K562 (cell line): ENCODE data around the gene ILKAP. TPM values are rescaled to one million over a fixed set of nuclear protein-coding genes. Genes with fewer than 3 reads are reported as not detected.

Experiments used
- ATAC-seq: fragments of 200-7000 bp; cut with Tn5 transposase; 3 replicates; pipeline ENCODE4 v1.9.1; 2020; ENCODE audit warnings: moderate library complexity
- BruUV-seq: library from RNA; stranded (reverse); fragments of 400-500 nt; replicated peaks from 2 replicates; lab custom pipeline; 2021; lab: Mats Ljungman, UMichigan
- CTCF ChIA-PET: fragments of 300-600 bp; formaldehyde crosslinking; extraction: SDS; loops from one replicate; lab custom pipeline; 2021; ENCODE audit warnings: low intra/inter-chr PET ratio; lab: Yijun Ruan, JAX
- POLR2A ChIA-PET: fragments of 300-600, 350-650 bp; sonication (Branson Sonifier 250); formaldehyde crosslinking; extraction: SDS; loops from one replicate; lab custom pipeline; 2021; ENCODE audit warnings: antibody characterized with exemption, inconsistent platforms; lab: Yijun Ruan, JAX
- DNase-seq, 4 experiments: peaks; one replicate each; pipeline versions ENCODE4 v3.0.0 to v3.0.0-alpha.2; 2011 to 2018; ENCODE audit warnings: low spot score in 3 of 4, mixed read lengths in 3 of 4; ENCODE audit errors: extremely low read depth in 1 of 4
- FAIRE-seq: peaks from 2 replicates; lab custom pipeline; 2011; peaks lifted over from hg19 to GRCh38; lab: Jason Lieb, UNC
- H2AFZ ChIP-seq: 2 replicates; pipeline ENCODE4 v1.6.0; 2011; ENCODE audit warnings: low read depth, low read length, control low read depth, inconsistent platforms
- H3K27ac ChIP-seq: fragments of 200-600 bp; 3 replicates; pipeline ENCODE4 v1.8.0; 2011; ENCODE audit warnings: low read depth, mild to moderate bottlenecking, control low read depth, inconsistent platforms, low read length, moderate library complexity, mixed read lengths; ENCODE audit errors: extremely low read depth
- H3K27me3 ChIP-seq, 2 experiments: fragments of 300-600 bp in 1 of 2; 2 replicates in 1 of 2; 3 replicates in 1 of 2; pipeline versions ENCODE4 v1.6.0 to v1.8.0; 2011; ENCODE audit warnings: inconsistent platforms in 2 of 2, low read length in 2 of 2, mild to moderate bottlenecking in 1 of 2, mixed read lengths in 1 of 2, moderate library complexity in 1 of 2; ENCODE audit not compliant: control insufficient read depth in 2 of 2, insufficient read depth in 2 of 2
- H3K36me3 ChIP-seq: fragments of 300-600 bp; 3 replicates; pipeline ENCODE4 v1.8.0; 2011; ENCODE audit warnings: mild to moderate bottlenecking, low read length, inconsistent platforms; ENCODE audit not compliant: control insufficient read depth, insufficient read depth
- H3K4me1 ChIP-seq, 2 experiments: fragments of 200-600 bp in 1 of 2; replicated peaks in 1 of 2; 2 replicates in 1 of 2; 3 replicates in 1 of 2; pipeline versions ENCODE4 v1.5.1 to v1.8.0; 2011; ENCODE audit warnings: inconsistent platforms in 2 of 2, low read length in 2 of 2, mild to moderate bottlenecking in 1 of 2, mixed read lengths in 1 of 2, moderate library complexity in 1 of 2; ENCODE audit not compliant: control insufficient read depth in 2 of 2, insufficient read depth in 2 of 2
- H3K4me2 ChIP-seq: 2 replicates; pipeline ENCODE4 v1.6.1; 2011; ENCODE audit warnings: low read length, control low read depth, inconsistent platforms, mixed read lengths; ENCODE audit not compliant: insufficient read depth
- H3K4me3 ChIP-seq: fragments of 200-600 bp; sonication (generic), shearing (Covaris generic); 2 replicates; pipeline ENCODE4 v1.5.1; 2016; ENCODE audit warnings: control low read depth, inconsistent platforms
- H3K79me2 ChIP-seq: fragments of 200-600 bp; 3 replicates; pipeline ENCODE4 v1.8.0; 2011; ENCODE audit warnings: low read length, inconsistent platforms; ENCODE audit not compliant: control insufficient read depth, insufficient read depth
- H3K9ac ChIP-seq, 2 experiments: 2 replicates each; pipeline versions ENCODE4 v1.6.0 to v1.6.1; 2011; ENCODE audit warnings: low read depth in 2 of 2, low read length in 2 of 2, control low read depth in 1 of 2, inconsistent platforms in 1 of 2, mild to moderate bottlenecking in 1 of 2, mixed read lengths in 1 of 2; ENCODE audit not compliant: insufficient read depth in 1 of 2
- H3K9me1 ChIP-seq: one replicate; pipeline ENCODE4 v1.6.0; 2011; ENCODE audit warnings: inconsistent platforms, mild to moderate bottlenecking, low read length, moderate library complexity; ENCODE audit not compliant: control insufficient read depth, insufficient read depth
- H3K9me3 ChIP-seq: replicated peaks from 2 replicates; pipeline ENCODE4 v1.5.1; 2011; ENCODE audit warnings: low read depth, low read length, inconsistent platforms; ENCODE audit not compliant: control insufficient read depth, insufficient read depth
- H4K20me1 ChIP-seq: replicated peaks from 2 replicates; pipeline ENCODE4 v1.6.1; 2011; ENCODE audit warnings: low read length, inconsistent platforms, mixed read lengths; ENCODE audit not compliant: control insufficient read depth, insufficient read depth
- DPF2 ChIP-seq: fragments of 450-650 bp; IDR thresholded peaks from 2 replicates; pipeline ENCODE4 v1.6.1; 2016
- LCOR ChIP-seq: sonication (generic); formaldehyde crosslinking; IDR thresholded peaks from 2 replicates; pipeline ENCODE4 v1.8.0; 2022; ENCODE audit warnings: mild to moderate bottlenecking, missing genetic modification reagents
- PATZ1 ChIP-seq: fragments of 250-450 bp; sonication (Bioruptor Pico); IDR thresholded peaks from 2 replicates; pipeline ENCODE4 v1.5.0; 2020; ENCODE audit warnings: mild to moderate bottlenecking, borderline replicate concordance
- PHF21A ChIP-seq: fragments of 450-650 bp; IDR thresholded peaks from 2 replicates; pipeline ENCODE4 v1.6.1; 2017; ENCODE audit warnings: low read depth, borderline replicate concordance
- ZNF644 ChIP-seq: fragments of 200-800 bp; sonication (Bioruptor generic); IDR thresholded peaks from 2 replicates; pipeline ENCODE4 v1.6.1; 2016; ENCODE audit warnings: low read depth, missing genetic modification characterization, missing compliant biosample characterization
- WGBS: fragments of 100-300 bp; shearing (Covaris generic); methylation state at CpG from one replicate; pipeline ENCODE4 v1.1.6; 2016; ENCODE audit warnings: low coverage, mixed read lengths; ENCODE audit not compliant: insufficient coverage; ENCODE audit errors: missing lambda C conversion rate; 5-methylcytosine and 5-hydroxymethylcytosine counted together
- in situ Hi-C: fragments of 300-500 bp; cut with MboI; formaldehyde crosslinking; loops from 4 replicates; pipeline ENCODE4 v1.15.0; 2018; ENCODE audit warnings: inconsistent platforms, mixed read lengths
- intact Hi-C: fragments of 100-400 bp; cut with micrococcal nuclease; formaldehyde crosslinking; loops from 2 replicates; pipeline ENCODE4 v1.14.2; 2022
- polyA plus RNA-seq, 8 experiments: library from polyadenylated mRNA; depleted of rRNA in 4 of 8; stranded (reverse) in 5 of 8; unstranded in 3 of 8; fragments of >200 nt; fragmentation: Nextera tagmentation in 2 of 8; fragmentation: Illumina TruSeq in 1 of 8; extraction: Ambion mirVana in 2 of 8; extraction: Trizol in 1 of 8; gene quantifications; 2 replicates each; pipeline versions ENCODE4 v1.2.1 to v1.2.3, GENCODE V29; 2011 to 2014; ENCODE audit warnings: inconsistent platforms in 1 of 8, missing spikeins in 1 of 8
- total RNA-seq, 7 experiments: library from RNA; depleted of rRNA in 6 of 7; stranded (reverse); fragments of >200 nt in 6 of 7; fragmentation: Illumina TruSeq in 2 of 7; extraction: Trizol in 2 of 7; gene quantifications; 2 replicates each; pipeline versions ENCODE4 v1.2.1 to v1.2.3, GENCODE V29; 2011 to 2021; ENCODE audit warnings: low replicate concordance in 1 of 7
- TF ChIP-seq, protein P1 (sequence below): sonication (generic); formaldehyde crosslinking; IDR thresholded peaks from 2 replicates; pipeline ENCODE4 v1.8.0; 2022; ENCODE audit warnings: mild to moderate bottlenecking, missing genetic modification reagents
- TF ChIP-seq, protein P2 (sequence below): fragments of 250-450 bp; sonication (Bioruptor Pico); IDR thresholded peaks from 2 replicates; pipeline ENCODE4 v1.5.0; 2021
- TF ChIP-seq, protein P3 (sequence below): IDR thresholded peaks from 3 replicates; pipeline ENCODE4 v1.6.1; 2011; ENCODE audit warnings: borderline replicate concordance, mild to moderate bottlenecking; ENCODE audit not compliant: insufficient read length, insufficient read depth

ILKAP gene
- total and polyA plus RNA-seq, 9 of the 15 experiments (the other 6 are each of a cell fraction or from before 2014, with no cell fraction given): 3.1 to 43.9 (median 20.7) TPM

- FAIRE-seq (no peak), ATAC-seq (no peak), DNase-seq (no peak)
- H3K79me2 ChIP-seq: no peaks in the 10 kb centered on the region
- no peak overlapping the region for H3K9ac ChIP-seq
- intact Hi-C loops (no loop called here), in situ Hi-C loops (no loop called here)
- H3K9me3 ChIP-seq: no peaks in the 10 kb centered on the region
- no peaks in the 10 kb centered on the region for H3K36me3 ChIP-seq
- no TSS peak for BruUV-seq
- no peaks in the 10 kb centered on the region for H4K20me1 ChIP-seq
- H3K4me3 ChIP-seq: no peak overlapping the region
- no peak overlapping the region for H3K27ac ChIP-seq
- H3K27me3 ChIP-seq: no peaks in the 10 kb centered on the region
- no peak overlapping the region for H2AFZ ChIP-seq
- H3K4me2 ChIP-seq: no peak overlapping the region
- H3K9me1 ChIP-seq: no peaks in the 10 kb centered on the region
- H3K4me1 ChIP-seq: peaks cover 0 to 50% of the 10 kb centered on the region in 2 experiments; a peak in 2 of 5 replicates
- POLR2A ChIA-PET: no interaction called here
- 56% methylated on average over 8 of the region's 21 CpGs for WGBS
- CTCF ChIA-PET: interaction anchor here (3.2 kb wide), 1 partner anchor 105 kb away, joined by 21 read pairs; no protein-coding TSS in a partner anchor
- TF ChIP-seq, protein P1, sequence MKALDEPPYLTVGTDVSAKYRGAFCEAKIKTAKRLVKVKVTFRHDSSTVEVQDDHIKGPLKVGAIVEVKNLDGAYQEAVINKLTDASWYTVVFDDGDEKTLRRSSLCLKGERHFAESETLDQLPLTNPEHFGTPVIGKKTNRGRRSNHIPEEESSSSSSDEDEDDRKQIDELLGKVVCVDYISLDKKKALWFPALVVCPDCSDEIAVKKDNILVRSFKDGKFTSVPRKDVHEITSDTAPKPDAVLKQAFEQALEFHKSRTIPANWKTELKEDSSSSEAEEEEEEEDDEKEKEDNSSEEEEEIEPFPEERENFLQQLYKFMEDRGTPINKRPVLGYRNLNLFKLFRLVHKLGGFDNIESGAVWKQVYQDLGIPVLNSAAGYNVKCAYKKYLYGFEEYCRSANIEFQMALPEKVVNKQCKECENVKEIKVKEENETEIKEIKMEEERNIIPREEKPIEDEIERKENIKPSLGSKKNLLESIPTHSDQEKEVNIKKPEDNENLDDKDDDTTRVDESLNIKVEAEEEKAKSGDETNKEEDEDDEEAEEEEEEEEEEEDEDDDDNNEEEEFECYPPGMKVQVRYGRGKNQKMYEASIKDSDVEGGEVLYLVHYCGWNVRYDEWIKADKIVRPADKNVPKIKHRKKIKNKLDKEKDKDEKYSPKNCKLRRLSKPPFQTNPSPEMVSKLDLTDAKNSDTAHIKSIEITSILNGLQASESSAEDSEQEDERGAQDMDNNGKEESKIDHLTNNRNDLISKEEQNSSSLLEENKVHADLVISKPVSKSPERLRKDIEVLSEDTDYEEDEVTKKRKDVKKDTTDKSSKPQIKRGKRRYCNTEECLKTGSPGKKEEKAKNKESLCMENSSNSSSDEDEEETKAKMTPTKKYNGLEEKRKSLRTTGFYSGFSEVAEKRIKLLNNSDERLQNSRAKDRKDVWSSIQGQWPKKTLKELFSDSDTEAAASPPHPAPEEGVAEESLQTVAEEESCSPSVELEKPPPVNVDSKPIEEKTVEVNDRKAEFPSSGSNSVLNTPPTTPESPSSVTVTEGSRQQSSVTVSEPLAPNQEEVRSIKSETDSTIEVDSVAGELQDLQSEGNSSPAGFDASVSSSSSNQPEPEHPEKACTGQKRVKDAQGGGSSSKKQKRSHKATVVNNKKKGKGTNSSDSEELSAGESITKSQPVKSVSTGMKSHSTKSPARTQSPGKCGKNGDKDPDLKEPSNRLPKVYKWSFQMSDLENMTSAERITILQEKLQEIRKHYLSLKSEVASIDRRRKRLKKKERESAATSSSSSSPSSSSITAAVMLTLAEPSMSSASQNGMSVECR (CRISPR knock-in tag): no peak
- TF ChIP-seq PATZ1 (no peak), ZNF644 (no peak), PHF21A (no peak), DPF2 (no peak), LCOR (no peak)
- TF ChIP-seq, protein P2, sequence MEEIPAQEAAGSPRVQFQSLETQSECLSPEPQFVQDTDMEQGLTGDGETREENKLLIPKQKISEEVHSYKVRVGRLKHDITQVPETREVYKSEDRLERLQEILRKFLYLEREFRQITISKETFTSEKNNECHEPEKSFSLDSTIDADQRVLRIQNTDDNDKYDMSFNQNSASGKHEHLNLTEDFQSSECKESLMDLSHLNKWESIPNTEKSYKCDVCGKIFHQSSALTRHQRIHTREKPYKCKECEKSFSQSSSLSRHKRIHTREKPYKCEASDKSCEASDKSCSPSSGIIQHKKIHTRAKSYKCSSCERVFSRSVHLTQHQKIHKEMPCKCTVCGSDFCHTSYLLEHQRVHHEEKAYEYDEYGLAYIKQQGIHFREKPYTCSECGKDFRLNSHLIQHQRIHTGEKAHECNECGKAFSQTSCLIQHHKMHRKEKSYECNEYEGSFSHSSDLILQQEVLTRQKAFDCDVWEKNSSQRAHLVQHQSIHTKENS (CRISPR knock-in tag): no peak
- TF ChIP-seq, protein P3, sequence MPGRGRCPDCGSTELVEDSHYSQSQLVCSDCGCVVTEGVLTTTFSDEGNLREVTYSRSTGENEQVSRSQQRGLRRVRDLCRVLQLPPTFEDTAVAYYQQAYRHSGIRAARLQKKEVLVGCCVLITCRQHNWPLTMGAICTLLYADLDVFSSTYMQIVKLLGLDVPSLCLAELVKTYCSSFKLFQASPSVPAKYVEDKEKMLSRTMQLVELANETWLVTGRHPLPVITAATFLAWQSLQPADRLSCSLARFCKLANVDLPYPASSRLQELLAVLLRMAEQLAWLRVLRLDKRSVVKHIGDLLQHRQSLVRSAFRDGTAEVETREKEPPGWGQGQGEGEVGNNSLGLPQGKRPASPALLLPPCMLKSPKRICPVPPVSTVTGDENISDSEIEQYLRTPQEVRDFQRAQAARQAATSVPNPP: no peak
Measured at GRCh38 chr2:238158018-238158508, 45.4 kb downstream of the ILKAP start.
